ENCODE data around the gene NIFK.
"Not testable (repeated sequence)": the region's sequence is repeated elsewhere in the genome, so short reads cannot be mapped to it uniquely, and the experiment has no call there.

NIFK gene

DNA sequence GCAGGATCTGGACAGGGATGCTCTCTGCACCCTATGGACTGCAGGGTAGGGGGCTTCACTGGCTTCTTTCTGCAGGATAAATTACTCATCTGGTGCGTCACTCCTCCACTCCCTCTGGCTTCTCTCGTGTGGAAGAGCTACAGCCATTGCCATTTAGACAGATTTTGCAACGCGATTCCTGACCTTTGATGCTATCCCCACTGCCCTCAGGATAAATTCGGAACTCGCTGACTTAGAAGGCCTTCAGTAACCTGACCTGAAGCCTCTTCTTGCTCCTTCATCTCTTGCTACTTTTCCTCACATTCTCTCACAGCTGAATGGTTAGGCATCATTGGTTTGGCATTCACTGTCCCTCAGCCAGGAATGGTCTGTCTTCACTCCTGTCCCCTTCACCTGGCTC is 5.3 kb downstream of the NIFK start:
- no peak for DNase-seq

- no peak for DNase-seq
These were observed 8.7 kb downstream of the NIFK start for GRCh38 chr2:121727950-121728349.

GRCh38 chr2:121727332-121727731 is 9.3 kb downstream of the NIFK start:
- no peak for DNase-seq

DNA sequence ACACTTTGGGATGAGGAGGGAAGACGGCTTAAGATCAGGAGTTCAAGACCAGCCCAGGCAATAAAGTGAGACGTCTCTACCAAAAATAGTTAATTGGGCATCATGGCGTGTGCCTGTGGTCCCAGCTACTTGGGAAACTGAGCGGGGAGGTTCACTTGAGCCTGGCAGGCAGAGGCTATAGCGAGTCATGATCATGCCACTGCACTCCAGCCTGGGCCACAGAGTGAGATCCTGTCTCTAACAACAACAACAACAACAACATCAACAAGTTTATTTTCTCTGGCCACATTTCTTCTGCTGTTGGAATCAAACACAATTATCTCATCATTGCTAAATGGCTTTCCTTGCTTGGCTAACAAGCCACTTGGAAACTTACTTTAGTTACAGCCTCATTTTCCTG is 13.4 kb downstream of the NIFK start:
- no peak for DNase-seq

GRCh38 chr2:121722479-121722878 is 14.2 kb downstream of the NIFK start:
- DNase-seq: no peak

DNA sequence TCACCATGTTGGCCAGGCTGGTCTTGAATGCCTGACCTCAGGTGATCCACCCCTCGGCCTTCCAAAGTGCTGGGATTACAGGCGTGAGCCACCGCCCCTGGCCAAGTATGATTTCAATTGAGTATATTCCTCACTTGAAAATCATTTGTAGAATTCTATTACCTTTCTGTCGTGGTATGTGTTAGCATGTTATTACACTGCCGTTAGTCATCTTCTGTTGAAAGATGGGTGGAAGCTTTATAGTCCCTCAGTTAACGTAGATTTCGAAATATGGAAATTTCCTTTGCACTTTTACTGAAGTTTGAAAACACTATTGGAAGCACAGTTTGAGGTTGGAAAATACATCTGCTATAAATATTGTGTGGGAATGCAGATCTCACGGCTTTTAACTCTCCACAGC is 14.7 kb downstream of the NIFK start:
- no peak for DNase-seq

- DNase-seq: no peak
These were observed 19.1 kb downstream of the NIFK start for GRCh38 chr2:121717529-121717928.

DNA sequence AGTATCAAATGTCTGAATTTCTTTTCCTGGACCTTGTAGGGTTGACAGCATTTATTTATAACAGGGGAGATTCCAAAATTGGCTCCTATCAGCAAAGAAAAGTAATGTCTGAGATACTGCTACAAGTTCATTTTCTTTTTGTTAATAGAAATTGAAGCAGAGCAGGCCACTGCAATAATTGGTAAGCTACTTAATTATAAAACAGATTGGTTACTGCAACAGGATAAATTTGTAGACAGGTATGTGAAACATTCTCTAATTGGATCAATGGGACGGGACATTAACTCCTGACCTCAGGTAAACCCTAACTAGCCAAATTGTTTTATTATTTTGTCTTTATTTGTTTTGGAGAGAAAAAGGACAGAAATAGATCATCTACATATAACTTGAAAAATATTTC is 20.5 kb downstream of the NIFK start:
- DNase-seq: no peak

DNA sequence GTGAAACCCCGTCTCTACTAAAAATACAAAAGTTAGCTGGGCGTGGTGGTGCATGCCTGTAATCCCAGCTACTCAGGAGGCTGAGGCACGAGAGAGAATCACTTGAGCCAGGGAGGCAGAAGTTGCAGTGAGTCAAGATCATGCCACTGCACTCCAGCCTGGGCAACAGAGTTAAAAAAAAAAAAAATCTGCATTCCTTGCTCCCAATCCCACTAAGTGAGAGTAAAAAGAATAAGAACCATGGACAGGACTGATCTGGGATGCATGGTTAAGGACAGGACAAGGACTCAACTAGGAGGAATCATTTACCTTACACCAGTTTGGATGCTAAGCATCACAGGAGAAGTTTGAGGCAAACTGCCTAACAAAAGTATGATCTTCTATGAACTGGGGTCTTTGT is 25.2 kb downstream of the NIFK start:
- not testable (repeated sequence) for DNase-seq

- DNase-seq: no peak
These were observed 26.1 kb downstream of the NIFK start for GRCh38 chr2:121710470-121711170.

DNA sequence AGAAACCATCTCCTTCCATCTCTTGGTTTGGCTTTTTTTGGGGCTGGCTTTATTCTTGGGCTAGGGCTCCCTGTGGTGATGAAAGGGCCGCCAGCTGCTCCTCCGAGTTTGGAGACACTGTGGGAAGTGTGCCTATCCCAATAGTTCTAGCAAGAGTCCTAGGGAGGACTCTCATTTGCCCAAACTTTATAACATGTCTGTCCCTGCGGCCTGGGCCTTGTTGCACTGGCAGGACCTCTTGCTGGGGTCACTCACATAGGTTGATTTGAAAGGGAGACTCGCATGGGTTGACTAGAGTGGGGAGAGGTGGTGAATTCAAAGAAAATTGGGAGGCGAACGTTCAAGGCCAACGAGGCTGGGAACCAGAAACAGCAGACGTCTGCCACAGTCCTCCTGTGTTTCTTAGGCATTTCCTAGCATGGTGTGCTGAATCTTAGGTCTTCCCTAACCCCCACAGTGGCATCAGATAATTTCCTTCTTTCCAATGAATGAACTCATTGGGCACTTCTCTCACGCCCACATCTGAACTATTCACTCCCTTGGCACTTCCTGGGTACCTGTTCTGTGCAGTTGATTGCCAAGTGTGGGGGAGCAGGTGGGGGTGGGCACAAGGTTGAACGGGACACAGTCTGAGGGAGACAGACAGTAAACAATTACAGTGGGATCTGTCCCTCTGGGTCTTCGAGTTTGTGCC is 26.8 kb downstream of the NIFK start:
- no peak for DNase-seq

GRCh38 chr2:121707920-121708361 is 28.7 kb downstream of the NIFK start:
- no peak for DNase-seq

- no peak for DNase-seq
These were observed 29.2 kb downstream of the NIFK start for GRCh38 chr2:121707344-121707919.

- DNase-seq: no peak
These were observed 30.7 kb downstream of the NIFK start for GRCh38 chr2:121705958-121706357.

- DNase-seq: no peak
These were observed 31.3 kb downstream of the NIFK start for GRCh38 chr2:121705390-121705789.

GRCh38 chr2:121701761-121702160 is 34.9 kb downstream of the NIFK start:
- DNase-seq: not testable (repeated sequence)

DNA sequence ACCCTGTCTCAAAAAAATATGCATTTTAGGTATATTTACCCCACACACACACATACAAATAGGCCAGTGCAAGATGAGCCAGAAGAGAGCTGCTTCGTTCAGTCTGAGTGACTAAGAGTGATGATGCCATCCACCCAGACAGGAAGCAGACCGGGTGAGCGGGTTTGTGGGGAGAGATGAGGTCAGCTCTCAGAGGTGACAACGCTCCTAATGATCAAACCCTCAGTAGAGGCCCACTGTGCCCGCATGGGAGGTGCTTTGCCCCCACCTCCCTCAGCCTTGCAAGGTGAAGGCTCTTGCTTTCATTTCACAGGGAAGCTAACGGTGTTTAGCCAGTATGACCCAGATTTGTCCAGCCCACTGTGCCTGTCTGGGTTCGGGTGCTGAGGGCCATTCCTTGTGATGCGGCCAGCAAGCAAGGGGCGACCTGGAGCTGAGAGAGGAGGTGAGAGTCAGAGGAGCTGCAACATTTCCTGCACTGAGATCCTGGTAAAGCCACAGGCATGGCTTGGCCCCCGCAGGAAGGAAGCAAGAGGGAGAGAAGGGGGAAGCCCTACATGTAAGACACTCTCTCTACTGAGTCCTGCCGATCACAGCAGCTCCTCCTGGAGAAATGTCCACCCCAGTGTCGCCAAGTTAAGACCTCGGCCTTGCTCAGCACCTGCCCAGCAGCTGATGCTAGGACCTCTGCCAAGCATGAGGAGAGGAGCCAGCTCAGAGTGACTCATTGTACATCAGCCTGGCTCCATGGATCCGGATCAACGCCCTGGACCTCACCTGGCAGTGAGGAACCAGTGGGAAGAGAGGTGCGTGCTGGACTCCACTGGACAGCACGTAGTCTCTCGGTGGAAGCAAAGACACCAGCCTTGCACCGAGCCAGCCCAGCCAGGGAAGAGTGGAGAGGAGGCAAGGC is 37.0 kb downstream of the NIFK start:
- DNase-seq: no peak

GRCh38 chr2:121698318-121698930 is 38.3 kb downstream of the NIFK start:
- no peak for DNase-seq

DNA sequence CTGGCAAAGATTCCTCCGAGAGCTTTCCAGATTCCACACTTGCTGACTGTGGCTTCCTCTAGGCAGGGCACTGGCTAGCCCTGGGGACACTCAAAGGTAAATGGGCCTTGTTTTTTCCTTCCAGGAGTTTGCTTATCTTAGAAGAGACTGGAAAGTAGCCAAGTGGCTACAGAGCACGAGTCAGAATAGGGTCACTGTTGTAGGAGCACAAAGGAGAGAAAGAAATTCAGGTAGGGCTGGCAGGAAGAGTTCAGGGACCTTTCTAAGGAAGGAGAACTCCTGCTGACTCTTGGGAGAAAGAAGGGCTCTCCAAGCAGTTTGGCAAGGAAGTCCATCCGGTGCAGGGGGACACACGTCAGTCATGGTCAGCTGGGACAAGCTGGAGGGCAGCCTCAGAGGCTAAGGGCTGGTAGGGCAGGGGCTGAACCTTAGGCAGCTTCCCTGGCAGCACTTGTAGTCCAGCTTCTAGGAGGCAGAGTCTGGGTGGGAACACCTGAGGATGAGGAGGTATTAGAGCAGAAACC is 39.5 kb downstream of the NIFK start:
- no peak for DNase-seq

DNA sequence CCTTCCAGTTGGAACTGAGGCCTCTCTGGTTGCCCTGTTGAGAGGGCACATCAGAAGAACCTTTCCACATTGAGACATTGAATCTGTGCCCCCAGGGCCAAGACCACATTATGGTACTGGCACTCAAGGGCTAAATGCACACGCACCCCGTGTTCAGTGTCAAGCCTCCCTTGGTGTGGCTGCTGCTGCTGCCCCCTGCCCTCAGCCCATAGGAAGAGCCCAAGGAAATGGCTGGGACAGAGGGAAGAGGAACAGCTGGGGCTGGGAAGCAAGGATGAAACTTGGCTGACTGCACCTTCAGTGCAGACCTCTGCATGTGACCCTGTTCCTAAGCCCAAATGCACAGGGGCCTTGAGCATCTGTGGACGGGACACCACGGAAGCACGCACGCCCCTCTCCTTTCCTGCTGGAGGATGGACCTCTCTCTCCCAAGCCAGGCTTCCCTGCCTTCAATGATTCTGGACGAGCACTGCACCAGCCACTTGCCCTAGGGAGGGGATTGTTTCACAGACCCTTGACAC is 40.2 kb downstream of the NIFK start:
- DNase-seq: no peak

DNA sequence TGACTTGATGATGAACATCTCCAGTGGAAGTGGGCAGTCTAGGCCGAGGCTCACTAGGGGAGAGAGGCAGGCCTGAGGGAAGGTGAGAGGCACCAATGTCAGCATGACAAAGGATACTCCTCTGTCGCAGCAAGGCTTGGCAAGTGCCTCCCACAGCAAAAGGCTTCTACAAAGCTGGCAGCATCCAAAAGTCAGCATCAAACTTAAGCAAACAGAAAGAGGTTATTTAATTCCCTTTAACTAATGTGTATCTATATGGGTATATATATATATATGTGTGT is 41.6 kb downstream of the NIFK start:
- DNase-seq: no peak

DNA sequence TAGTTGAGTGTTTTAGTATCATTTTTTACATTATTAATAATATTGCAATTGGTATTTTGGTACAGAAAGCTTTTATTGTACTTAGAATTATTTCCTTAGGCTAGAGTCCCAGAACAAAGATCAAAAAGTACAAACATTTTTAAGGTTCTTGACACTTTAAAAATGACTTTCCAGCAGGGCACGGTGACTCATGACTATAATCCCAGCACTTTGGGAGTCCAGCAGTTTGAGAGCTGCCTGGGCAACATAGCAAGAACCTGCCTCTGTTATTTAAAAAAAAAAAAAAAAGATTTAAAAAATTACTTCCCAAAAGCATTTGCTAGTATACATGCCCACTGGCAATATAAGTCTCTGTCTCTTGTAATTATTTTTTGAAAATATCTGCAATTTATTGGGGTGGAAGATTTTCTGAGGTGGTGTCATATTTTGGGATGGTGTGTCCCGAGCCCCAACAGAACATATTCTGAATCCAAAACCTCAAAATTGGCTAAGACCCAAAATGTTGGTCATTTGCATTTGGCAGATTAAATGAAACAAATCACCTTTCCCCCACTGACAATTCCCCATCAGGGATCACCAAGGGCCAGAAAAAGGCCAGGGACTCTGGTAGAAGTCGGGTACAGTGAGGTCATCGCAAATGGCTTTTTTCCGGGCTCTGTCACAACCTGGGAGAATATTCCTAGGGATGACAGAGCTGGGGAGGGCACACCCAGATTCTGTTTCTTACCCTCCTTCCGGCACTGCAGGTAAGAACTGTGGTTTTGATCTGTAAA is 42.1 kb downstream of the NIFK start:
- no peak for DNase-seq

All from DMS 273 treated with DMSO at 0.1 percent for 48 hours (cell line).